Fibroblast of gingiva (primary cell): ENCODE data around the gene BRCA2.
"Not testable (repeated sequence)": the region's sequence is repeated elsewhere in the genome, so short reads cannot be mapped to it uniquely, and the experiment has no call there.

Experiments used
- DNase-seq: peaks from one replicate; pipeline ENCODE4 v3.0.0-alpha.2; 2011; ENCODE audit warnings: low read depth

The BRCA2 gene

GRCh38 chr13:32309312-32310133 lies 5.8 kb upstream of the BRCA2 start:
- peak; percentile 40 for DNase-seq

DNA sequence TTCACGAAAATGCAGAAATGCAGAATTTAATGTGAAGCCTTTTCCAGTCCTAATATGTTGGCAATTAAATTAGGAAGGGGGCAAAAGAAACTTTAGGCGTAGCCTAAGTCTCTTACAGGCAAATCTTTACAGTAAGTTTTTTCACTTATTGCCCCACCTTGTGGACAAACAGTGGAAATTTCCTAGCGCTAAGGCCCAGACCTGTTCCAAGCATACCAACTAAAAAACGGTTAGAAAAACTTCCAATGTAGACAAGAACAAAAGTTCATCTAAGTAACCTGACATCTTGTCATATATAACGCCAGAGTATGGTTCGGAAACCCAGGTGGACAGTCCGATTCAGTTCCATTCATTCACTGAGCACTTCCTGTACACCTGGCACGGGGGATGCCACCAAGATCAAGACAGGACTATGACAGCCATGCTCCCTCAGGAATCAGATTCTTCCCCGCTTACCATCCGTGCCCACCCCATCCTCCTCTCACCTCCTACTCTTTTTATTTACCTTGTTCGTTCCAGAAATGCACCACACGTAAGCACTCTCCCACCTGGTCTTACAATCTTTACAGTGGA lies 5.1 kb upstream of the BRCA2 start:
- DNase-seq = peak; percentile 58

GRCh38 chr13:32311188-32311897 lies 4.0 kb upstream of the BRCA2 start:
- no peak for DNase-seq

DNA sequence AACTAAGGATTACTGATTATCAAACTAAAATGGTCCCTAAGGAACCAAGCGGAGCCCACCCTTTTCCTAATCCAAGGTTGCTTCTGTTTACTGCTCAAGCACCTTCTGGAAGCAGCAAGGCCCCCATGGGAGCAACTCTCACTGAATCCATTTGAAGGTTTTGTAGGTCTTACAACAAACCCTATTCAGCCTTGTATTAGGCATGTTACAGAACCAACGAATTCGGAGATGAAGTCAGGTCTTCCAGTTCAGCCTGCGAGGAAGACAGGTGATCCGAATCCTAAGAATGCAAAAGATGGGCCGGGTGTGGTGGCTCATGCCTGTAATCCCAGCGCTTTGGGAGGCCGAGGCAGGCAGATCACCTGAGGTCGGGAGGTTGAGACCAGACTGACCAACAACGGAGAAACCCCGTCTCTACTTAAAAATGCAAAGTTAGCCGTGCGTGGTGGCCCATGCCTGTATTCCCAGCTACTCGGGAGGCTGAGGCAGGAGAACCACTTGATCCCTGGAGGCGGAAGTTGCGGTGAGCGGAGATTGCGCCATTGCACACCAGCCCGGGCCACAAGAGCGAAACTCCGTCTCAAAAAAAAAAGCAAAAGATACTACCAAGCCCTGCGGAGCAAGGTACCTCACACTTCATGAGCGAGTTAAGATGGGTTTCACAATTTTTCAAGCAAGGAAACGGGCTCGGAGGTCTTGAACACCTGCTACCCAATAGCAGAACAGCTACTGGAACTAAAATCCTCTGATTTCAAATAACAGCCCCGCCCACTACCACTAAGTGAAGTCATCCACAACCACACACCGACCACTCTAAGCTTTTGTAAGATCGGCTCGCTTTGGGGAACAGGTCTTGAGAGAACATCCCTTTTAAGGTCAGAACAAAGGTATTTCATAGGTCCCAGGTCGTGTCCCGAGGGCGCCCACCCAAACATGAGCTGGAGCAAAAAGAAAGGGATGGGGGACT lies 754 bp upstream of the BRCA2 start:
- peak; percentile 21 for DNase-seq

DNA sequence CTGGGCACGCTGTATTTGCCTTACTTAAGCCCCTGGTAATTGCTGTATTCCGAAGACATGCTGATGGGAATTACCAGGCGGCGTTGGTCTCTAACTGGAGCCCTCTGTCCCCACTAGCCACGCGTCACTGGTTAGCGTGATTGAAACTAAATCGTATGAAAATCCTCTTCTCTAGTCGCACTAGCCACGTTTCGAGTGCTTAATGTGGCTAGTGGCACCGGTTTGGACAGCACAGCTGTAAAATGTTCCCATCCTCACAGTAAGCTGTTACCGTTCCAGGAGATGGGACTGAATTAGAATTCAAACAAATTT lies 676 bp downstream of the BRCA2 start:
- DNase-seq = no peak

DNA sequence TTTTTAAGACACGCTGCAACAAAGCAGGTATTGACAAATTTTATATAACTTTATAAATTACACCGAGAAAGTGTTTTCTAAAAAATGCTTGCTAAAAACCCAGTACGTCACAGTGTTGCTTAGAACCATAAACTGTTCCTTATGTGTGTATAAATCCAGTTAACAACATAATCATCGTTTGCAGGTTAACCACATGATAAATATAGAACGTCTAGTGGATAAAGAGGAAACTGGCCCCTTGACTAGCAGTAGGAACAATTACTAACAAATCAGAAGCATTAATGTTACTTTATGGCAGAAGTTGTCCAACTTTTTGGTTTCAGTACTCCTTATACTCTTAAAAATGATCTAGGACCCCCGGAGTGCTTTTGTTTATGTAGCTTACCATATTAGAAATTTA lies 1.2 kb downstream of the BRCA2 start:
- no peak for DNase-seq

GRCh38 chr13:32317716-32318465 lies 2.6 kb downstream of the BRCA2 start:
- DNase-seq = no peak

DNA sequence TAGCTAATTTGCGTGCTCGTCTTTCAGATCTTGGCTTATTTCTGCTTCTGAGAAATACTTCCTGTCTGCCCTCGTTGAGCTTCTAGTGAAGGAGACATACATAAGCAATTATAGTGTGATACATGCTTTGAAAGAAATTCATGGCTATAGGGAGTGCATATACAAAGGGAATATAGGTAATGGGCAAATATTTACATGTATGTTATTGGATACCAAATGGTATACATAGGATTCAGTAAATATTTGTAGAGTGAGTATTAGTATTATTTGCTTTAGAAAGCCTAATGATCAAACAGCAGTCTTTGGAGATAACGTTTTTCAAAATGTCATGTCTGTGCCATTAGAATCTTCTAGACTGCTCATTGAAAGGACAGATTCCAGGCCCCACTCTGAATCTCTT lies 5.2 kb downstream of the BRCA2 start:
- no peak for DNase-seq

- DNase-seq = peak; percentile 67
These were observed 8.6 kb downstream of the BRCA2 start for GRCh38 chr13:32323912-32324311.

DNA sequence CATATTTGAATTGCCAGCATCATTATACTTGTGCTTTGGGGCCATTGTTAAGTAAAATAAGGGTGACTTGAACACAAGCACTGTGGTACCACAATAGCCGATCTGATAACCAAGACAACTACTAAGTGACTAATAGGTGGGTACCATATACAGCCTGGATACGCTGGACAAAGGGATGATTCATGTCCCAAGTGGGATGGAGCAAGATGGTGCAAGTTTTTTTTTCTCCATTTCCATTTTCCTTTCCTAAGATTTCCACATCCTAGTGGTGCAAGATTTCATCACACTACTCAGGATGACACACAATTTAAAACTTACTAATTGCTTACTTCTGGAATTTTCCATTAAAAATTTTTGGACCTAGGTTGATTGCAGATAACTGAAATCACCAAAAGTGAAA lies 15.1 kb downstream of the BRCA2 start:
- DNase-seq = peak; percentile 92

- peak; percentile 39 for DNase-seq
These were observed 19.4 kb downstream of the BRCA2 start for GRCh38 chr13:32334671-32335070.

DNA sequence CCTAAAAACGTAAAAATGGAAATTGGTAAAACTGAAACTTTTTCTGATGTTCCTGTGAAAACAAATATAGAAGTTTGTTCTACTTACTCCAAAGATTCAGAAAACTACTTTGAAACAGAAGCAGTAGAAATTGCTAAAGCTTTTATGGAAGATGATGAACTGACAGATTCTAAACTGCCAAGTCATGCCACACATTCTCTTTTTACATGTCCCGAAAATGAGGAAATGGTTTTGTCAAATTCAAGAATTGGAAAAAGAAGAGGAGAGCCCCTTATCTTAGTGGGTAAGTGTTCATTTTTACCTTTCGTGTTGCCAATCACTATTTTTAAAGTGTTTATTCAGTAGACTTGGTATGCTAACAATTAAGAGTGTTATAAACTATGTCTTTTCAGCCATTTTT lies 25.6 kb downstream of the BRCA2 start:
- no peak for DNase-seq

- DNase-seq = no peak
These were observed 32.3 kb downstream of the BRCA2 start for GRCh38 chr13:32347651-32348050.

- not testable (repeated sequence) for DNase-seq
These were observed 35.6 kb downstream of the BRCA2 start for GRCh38 chr13:32350839-32351441.

GRCh38 chr13:32354040-32354439 lies 38.7 kb downstream of the BRCA2 start:
- no peak for DNase-seq

DNA sequence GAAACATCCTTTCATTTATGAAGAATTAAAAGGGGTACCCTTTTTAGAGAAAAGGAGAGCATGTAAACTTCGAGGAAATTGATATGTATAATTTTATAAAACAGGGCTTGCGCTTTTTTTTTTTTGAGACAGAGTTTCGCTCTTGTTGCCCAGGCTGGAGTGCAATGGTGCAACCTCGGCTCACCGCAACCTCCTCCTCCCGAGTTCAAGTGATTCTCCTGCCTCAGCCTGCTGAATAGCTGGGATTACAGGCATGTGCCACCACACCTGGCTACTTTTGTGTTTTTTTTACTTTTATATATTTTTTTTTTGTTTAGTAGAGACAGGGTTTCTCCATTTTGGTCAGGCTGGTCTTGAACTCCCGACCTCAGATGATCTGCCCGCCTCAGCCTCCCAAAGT lies 40.6 kb downstream of the BRCA2 start:
- DNase-seq = not testable (repeated sequence)

- no peak for DNase-seq
These were observed 47.3 kb downstream of the BRCA2 start for GRCh38 chr13:32362574-32362973.

DNA sequence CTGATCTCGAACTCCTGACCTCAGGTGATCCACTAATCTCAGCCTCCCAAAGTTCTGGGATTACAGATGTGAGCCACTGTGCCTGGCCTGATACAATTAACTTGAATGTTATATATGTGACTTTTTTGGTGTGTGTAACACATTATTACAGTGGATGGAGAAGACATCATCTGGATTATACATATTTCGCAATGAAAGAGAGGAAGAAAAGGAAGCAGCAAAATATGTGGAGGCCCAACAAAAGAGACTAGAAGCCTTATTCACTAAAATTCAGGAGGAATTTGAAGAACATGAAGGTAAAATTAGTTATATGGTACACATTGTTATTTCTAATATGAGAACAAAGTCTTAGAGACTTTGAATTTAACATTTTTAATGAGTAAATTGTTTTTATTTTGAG lies 55.5 kb downstream of the BRCA2 start:
- DNase-seq = no peak

GRCh38 chr13:32376642-32377415 lies 61.5 kb downstream of the BRCA2 start:
- DNase-seq = no peak

DNA sequence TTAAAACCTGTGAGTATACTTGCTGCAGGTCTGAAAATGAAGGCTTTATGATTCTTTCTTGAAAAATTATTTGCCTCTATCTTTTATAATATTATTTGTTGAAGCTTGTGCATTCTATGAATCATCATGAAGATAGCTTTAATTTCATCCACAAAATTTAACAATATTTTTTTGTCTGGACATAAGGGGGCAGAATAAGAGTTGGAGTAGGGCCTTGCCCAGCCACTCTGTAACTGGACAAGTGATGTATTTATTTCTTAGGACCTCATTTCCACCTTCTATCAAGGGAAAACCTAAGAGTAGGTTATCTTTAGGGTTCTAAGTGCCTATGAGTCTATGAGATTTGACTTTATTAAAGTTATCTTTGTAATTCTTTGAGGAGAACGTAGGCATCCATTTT lies 62.7 kb downstream of the BRCA2 start:
- no peak for DNase-seq
